ENCODE measurements around the gene PRSS53.

The PRSS53 gene

GRCh38 chr16:31036691-31037090 lies 52.1 kb downstream of the PRSS53 start:
- DNase-seq: no peak

DNA sequence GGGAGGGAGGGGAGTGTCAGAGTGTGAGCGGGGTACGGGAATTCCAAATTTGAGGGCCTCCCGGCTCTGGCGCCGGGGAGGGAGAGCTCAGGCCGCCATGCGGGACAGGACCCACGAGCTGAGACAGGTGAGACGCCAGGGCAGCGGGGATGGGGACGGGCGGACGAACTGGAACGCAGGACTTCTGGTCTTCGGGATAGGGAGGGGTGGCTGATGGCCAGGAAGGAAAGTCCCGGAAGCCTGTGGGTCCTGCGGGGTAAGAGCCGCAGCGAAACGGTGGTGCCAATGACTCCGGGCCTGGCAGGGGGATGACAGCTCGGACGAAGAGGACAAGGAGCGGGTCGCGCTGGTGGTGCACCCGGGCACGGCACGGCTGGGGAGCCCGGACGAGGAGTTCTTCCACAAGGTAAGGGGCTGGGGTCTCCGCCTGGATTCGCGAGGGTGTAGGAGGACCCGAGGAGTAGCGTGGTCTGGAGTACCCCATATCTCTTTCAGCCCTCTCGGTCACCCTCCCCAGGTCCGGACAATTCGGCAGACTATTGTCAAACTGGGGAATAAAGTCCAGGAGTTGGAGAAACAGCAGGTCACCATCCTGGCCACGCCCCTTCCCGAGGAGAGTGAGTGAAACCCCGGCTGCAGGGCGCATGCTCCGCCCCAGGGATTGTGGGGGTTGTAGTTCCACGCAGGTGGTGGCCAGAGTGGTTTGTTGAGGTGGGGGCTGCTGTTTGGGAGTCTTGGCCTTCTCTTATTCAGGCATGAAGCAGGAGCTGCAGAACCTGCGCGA lies 54.8 kb downstream of the PRSS53 start:
- peak; percentile 48 for DNase-seq

Measured in NCI-H2029 treated with DMSO at 0.1 percent for 48 hours (cell line).